ENCODE data around the gene LHFPL3.
"Not testable (repeated sequence)": the region's sequence is repeated elsewhere in the genome, so short reads cannot be mapped to it uniquely, and the experiment has no call there.

LHFPL3 gene

DNA sequence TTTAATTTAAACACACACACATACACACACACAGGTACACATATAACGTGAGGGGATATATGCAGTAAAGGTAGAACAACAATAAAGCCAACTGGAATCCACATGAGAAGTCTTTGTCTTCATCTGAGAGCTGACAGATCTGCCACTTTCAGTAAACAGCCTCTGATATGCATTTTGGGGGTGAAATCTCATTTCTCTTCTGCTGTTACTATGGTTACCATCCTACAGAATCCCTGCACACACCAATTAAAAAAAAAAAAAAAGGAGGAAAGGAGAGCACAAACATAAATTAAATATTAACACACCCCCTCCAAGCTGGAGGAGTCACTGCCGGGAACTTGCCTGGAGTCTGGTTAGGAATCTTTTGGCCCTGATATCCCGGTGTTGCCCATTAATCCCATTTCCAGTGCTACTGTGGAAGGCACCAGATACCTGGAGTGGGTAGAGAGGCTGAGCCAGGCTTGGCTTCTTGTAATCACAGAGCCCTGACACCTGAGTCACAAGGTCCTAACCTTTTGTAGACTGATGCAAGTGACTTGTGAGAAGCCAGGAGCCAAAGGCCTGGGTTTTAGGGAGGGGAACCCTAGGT lies 169.1 kb downstream of the LHFPL3 start:
- DNase-seq: no peak

DNA sequence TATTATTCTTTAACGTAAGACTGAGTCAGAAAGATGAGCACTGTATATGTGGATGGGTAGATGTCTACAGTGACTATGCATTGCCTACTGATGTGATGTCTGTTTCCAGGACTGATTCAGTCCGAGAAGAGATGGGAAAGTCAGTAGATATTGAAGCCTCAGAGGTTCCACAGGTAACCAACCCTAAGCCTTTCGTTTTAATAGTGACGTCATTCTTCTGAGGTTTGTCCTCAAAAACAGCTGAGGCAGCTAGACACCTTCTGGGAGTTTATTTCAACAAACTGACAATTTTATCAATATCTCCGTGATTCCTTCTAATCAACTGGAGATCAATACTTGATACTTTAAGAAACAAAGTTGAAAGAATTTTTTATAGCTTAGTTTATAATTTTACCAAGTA lies 171.6 kb downstream of the LHFPL3 start:
- DNase-seq: no peak

DNA sequence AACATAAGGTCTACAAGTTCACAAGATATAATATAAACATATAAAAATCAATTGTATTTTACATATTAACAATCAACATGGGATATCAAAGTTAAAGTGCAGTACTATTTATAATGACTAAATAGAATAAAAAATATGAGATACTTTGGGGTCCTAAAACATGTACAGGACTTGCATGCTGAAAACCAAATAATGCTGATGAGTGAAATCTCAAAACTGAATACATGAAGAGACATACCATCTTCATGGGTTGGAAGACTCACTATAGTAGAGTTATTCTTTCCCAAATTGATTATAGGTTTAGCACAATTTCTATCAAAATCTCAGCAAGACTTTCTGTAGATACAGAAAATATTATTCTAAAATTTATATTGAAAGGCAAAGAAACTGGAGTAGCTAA lies 181.5 kb downstream of the LHFPL3 start:
- DNase-seq: no peak

DNA sequence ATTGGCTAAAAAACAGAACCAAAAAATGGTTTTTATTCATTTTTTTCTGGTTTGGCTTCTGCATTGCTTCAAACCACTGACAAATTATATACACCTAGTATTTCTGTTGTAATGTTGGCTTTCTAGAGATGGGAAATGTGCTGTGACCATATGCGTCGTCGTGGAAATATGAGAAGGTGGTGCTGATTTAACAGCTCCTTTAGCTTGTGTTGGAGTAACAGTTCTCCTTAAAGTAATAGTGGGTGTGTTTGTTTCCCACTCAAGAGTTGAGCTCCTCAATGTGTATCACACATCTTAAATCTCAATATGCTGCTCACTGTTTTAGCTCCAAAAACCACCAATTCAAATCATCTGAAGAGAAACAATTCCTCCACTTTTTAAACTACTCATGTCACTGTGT lies 196.4 kb downstream of the LHFPL3 start:
- no peak for DNase-seq

GRCh38 chr7:104528142-104528541 lies 199.7 kb downstream of the LHFPL3 start:
- no peak for DNase-seq

- no peak for DNase-seq
These were observed 201.2 kb downstream of the LHFPL3 start for GRCh38 chr7:104529567-104529966.

GRCh38 chr7:104530251-104530650 lies 201.8 kb downstream of the LHFPL3 start:
- no peak for DNase-seq

GRCh38 chr7:104534149-104534548 lies 205.7 kb downstream of the LHFPL3 start:
- no peak for DNase-seq

DNA sequence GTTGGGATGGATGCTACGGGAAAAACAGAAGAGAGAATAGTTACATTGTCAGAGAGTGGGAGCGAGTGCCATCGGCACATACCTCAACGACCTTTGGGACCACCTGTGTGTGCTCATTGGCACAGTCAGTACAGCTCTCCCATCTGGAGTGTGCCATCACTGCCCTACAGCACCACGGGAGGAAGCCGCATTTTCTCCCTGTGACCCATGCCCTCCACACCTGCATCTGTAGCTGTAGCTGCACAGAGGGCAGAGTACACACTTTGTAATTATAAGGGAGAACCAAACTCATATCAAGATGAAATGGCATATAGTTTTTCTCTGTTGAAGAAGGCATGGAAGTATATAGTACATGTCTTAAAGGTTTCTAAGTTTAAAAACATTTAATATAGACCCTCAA lies 207.4 kb downstream of the LHFPL3 start:
- DNase-seq: no peak

DNA sequence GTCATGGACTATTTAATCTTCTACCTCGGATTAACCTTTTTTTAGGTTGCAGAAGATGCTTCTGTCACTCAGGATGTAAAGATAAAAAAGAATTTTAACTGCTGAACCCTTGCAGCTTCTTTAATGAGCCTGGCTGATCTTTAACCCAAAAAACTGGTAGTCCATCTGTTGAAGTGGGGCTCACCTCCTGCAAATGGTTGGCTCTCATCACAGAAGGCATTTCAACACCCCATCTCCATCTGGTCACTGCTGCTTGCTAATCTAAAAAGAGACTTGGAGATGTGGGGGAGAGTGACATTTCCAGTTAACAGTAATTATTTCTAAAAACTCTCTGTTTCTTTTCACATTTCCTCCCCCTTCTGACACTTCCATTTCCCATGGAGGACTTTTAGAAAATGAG lies 208.6 kb downstream of the LHFPL3 start:
- no peak for DNase-seq

DNA sequence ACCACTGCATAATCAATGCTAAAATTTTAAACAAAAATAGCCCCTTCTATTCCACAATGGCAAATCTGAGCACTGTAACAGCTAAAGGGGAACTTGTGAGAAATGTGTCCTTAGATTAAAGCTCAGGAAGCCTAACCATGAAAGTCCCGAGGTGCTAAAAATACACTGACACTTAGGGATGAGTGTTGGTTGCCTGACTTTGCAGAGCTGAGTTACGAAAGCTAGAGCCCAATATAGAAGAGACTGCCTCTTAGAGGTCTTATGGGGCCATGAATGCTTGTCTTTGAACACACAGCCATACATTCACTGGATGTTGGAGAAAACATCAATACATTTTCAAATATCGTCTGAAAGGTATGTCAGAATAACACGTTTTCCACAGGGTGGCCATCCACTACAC lies 209.7 kb downstream of the LHFPL3 start:
- no peak for DNase-seq

DNA sequence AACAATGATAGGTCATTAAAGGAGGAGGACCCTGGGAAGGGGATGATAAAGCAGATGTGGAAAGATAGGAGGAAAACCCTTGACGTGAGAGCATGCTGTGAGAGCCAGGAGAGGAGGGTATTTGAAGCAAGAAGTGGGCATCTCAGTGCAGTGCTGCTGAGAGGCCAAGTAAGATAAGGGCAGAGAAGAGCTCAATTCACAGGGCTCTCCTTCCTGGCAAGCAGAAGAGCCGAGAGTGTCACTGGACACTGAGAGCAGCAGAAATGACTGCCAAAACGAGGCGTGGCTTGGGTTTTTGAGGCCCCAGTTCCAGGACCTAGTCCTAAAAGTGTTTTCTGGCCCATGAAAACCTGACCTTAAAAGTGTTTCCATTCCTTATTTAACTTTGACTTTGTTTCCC lies 213.5 kb downstream of the LHFPL3 start:
- DNase-seq: no peak

- no peak for DNase-seq
These were observed 220.5 kb downstream of the LHFPL3 start for GRCh38 chr7:104548861-104549260.

GRCh38 chr7:104550362-104550761 lies 222.0 kb downstream of the LHFPL3 start:
- DNase-seq: no peak

- DNase-seq: no peak
These were observed 222.8 kb downstream of the LHFPL3 start for GRCh38 chr7:104551226-104551625.

- DNase-seq: no peak
These were observed 223.7 kb downstream of the LHFPL3 start for GRCh38 chr7:104552102-104552501.

GRCh38 chr7:104553074-104553473 lies 224.7 kb downstream of the LHFPL3 start:
- DNase-seq: no peak

- not testable (repeated sequence) for DNase-seq
These were observed 235.0 kb downstream of the LHFPL3 start for GRCh38 chr7:104563350-104563901.

DNA sequence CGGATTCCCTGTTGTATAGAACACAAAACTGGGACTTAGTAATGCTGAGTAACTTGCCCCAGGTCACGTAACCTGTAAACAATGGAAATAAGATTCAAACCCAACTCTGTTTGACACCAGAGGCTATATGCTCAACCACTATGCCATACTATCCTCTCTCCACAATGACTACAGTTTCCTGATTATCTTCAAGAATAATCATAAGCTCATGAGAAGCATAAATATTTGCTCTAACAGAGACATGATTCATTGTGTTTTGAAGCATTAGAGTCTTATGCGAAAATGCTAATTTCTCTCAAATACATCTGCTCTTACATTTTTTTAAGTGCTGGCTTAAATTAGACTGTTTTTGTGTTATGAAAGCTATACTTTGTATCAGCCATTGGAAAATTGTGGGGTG lies 241.3 kb downstream of the LHFPL3 start:
- no peak for DNase-seq

GRCh38 chr7:104572554-104572953 lies 244.2 kb downstream of the LHFPL3 start:
- DNase-seq: no peak

GRCh38 chr7:104584620-104585019 lies 256.2 kb downstream of the LHFPL3 start:
- no peak for DNase-seq

DNA sequence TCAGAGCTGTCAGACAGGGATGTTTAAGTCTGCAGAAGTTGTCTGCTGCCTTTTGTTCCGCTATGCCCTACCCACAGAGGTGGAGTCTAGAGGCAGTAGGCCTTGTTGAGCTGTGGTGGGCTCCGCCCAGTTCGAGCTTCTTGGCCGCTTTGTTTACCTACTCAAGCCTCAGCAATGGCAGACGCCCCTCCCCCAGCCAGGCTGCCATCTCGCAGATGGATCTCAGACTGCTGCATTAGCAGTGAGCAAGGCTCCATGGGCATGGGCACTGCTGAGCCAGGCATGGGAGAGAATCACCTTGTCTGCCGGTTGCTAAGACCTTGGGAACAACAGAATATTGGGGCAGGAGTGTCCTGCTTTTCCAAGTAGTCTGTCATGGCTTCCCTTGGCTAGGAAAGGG lies 267.2 kb downstream of the LHFPL3 start:
- not testable (repeated sequence) for DNase-seq

DNA sequence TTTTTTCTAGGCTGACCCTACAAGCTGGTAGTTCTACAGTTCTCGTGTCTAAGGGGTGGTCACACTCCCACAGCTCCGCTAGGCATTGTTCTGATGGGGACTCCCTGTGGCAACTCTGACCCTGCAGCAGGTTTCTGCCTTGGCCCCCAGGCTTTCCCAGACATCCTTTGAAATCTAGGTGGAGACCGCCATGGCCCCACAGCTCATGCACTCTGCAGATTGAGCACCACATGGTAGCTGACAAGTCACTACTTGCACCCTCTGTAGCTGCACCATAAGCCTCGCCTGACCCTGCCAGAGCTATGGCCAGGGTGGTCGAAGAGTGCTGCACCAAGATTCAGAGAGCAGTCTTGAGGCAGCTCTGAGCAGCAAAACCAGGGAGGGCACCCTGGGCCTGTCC lies 275.6 kb downstream of the LHFPL3 start:
- no peak for DNase-seq

DNA sequence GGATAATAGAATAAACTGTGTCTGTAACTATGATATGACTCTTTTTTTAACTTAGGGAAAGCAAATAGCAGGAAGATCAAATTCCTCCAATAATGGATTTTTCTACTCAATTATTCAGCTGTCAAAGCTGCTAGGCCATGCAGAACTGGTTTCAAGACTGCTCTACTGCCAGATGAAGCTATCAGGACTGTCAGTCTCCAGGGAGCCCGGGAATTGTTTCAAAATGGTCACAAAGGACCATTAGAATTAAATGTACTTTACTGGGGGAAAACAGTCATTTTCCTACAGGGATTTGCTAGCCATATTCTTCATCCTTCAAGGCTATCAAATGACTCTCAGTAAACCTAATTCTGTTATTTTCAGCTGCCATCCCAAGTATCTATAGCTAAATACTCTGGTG lies 276.3 kb downstream of the LHFPL3 start:
- DNase-seq: no peak

DNA sequence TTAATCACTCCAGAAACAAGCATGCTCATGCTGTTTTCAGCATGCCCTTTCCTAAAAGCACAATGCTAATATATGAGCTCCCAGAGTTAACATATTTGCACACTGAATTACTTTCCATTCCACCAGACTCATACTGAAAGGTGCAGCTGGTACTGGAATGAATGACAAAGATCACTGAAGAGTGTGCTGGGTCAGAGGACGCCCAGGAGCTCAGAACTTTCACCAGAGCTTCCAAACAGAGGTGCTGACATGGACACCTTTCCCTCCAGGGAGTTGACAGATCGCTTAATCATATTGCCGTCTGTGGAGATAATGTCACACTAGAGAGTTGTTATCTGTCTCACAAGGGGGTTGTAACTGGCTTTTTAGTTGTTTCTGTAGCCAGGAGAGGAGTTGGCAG lies 292.9 kb downstream of the LHFPL3 start:
- DNase-seq: no peak
